Sigmoid colon (tissue), 7 donors: Measurements from ENCODE around the gene CSRP1. TPM values are rescaled to one million over a fixed set of nuclear protein-coding genes. Genes with fewer than 3 reads are reported as not detected.
"Not testable (repeated sequence)": the region's sequence is repeated elsewhere in the genome, so short reads cannot be mapped to it uniquely, and the experiment has no call there.

Source experiments
- DNase-seq: peaks from one replicate; pipeline ENCODE4 v3.0.0-alpha.2; 2019
- H3K27ac ChIP-seq, 4 donors: fragments of 200-600 bp; sonication (generic); one replicate each; pipeline ENCODE4 v1.5.1; 2016 to 2019; ENCODE audit warnings: mild to moderate bottlenecking in 1 of 4
- H3K27me3 ChIP-seq, 3 donors: fragments of 200-600 bp; sonication (generic); one replicate each; pipeline ENCODE4 v1.5.1; 2019; ENCODE audit warnings: mild to moderate bottlenecking in 1 of 3
- H3K36me3 ChIP-seq, 4 donors: fragments of 200-600 bp; sonication (generic); one replicate each; pipeline ENCODE4 v1.5.1; 2016 to 2019
- H3K4me1 ChIP-seq, 4 donors: fragments of 200-600 bp; sonication (generic); one replicate each; pipeline ENCODE4 v1.5.1; 2017 to 2019
- H3K4me3 ChIP-seq, 4 donors: fragments of 200-600 bp; sonication (generic); one replicate each; pipeline ENCODE4 v1.5.1; 2017 to 2019; ENCODE audit warnings: mild to moderate bottlenecking in 2 of 4, moderate library complexity in 1 of 4
- H3K9me3 ChIP-seq, 4 donors: fragments of 200-600 bp in 3 of 4; sonication (generic) in 3 of 4; one replicate each; pipeline versions ENCODE4 v1.5.1 to v1.6.1; 2013 to 2019
- CTCF ChIP-seq, 4 experiments: fragments of 450-650 bp in 3 of 4; fragments of 200-600 bp in 1 of 4; IDR thresholded peaks; one replicate each; pipeline ENCODE4 v1.5.1; 2016 to 2019; ENCODE audit warnings: antibody characterized with exemption in 4 of 4, mild to moderate bottlenecking in 3 of 4, moderate library complexity in 2 of 4
- EP300 ChIP-seq, 4 donors: sonication (generic); formaldehyde crosslinking; IDR thresholded peaks; one replicate each; pipeline ENCODE4 v1.6.1; 2017; ENCODE audit warnings: antibody characterized with exemption in 4 of 4
- POLR2A ChIP-seq, 2 donors: fragments of 450-650 bp; IDR thresholded peaks; one replicate each; pipeline ENCODE4 v1.6.1; 2016; ENCODE audit warnings: antibody characterized with exemption in 2 of 2, mild to moderate bottlenecking in 2 of 2, moderate library complexity in 2 of 2
- POLR2AphosphoS5 ChIP-seq, 4 donors: sonication (generic); formaldehyde crosslinking; IDR thresholded peaks; one replicate each; pipeline ENCODE4 v1.6.1; 2017; ENCODE audit warnings: antibody characterized with exemption in 4 of 4
- WGBS, 2 donors: extraction: QIAGEN DNeasy Blood & Tissue Kit; methylation state at CpG; one replicate each; pipeline ENCODE4 v1.1.7; 2013; 5-methylcytosine and 5-hydroxymethylcytosine counted together
- intact Hi-C: fragments of 100-400 bp; cut with DNase I; formaldehyde crosslinking; loops from one replicate; pipeline ENCODE4 v1.15.1; 2023
- polyA plus RNA-seq, 3 donors: library from polyadenylated mRNA; stranded (reverse); fragments of 200-250 nt; gene quantifications; one replicate each; pipeline ENCODE4 v1.2.3, GENCODE V29; 2013
- total RNA-seq, 4 donors: library from RNA; depleted of rRNA; stranded (reverse); fragments of >200 nt; gene quantifications; one replicate each; pipeline ENCODE4 v1.1.0, GENCODE V29; 2016
- donor health status: healthy with polysubstance abuse.
- donor health status: Bipolar disorder and iron deficiency.
- donor health status: healthy.

CSRP1 gene
- total and polyA plus RNA-seq, 7 donors = 189 to 8,467 (median 4,737) TPM

DNA sequence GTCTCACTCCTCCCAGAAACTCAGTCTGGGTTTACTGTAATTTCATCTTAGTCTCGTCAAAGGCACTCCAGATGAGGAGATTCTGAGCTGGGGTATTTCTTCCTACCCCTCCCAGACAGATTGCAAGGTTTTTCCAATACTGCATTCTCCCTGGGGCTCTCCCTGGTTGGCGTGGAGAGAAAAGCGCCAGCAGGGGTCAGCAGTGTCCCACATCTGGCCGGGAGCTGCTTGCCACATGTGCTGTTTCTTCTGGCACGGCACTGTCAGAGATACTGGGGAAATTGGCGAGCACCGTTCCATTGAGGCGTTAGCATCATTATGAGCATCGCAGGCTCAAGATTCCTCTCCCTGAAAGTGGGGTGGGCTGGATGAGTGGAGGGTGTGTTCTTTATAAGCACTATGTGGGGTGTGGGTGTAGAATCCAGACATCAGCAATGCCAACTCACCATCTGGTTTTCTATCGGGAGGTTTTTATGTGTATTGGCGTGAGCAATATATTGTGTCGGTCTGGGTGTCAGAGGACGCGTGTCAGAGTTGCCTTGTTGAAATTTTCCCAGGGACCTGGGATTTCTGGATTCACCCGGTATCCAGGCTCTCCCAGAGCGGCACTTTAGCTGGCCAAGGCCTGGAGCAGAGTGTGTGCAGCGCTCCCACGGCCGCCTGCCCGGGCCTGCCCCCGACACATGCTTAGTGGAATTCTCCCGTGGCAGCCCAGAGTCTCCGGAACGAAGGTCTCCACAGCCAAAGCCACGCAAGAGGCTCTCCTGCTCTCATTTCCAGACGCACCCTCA lies 24.0 kb upstream of the CSRP1 start:
- Histone ChIP-seq H3K27ac (peak overlapping the region; percentile 10 to 95 (median 53)), H3K36me3 (no peaks in the 10 kb centered on the region), H3K9me3 (no peaks in the 10 kb centered on the region), H3K4me1 (peaks cover 0 to 49% (median 45%) of the 10 kb centered on the region in 4 donors), H3K27me3 (no peaks in the 10 kb centered on the region), H3K4me3 (no peak overlapping the region)
- peak; percentile 77 to 88 (median 86) for TF ChIP-seq CTCF (IDR thresholded peaks at IDR 0.05)
- no peak for TF ChIP-seq EP300 (IDR thresholded peaks at IDR 0.05)
- peak in 3 of 4 donors; percentile 52 to 64 (median 63) for TF ChIP-seq POLR2AphosphoS5 (IDR thresholded peaks at IDR 0.05)
- intact Hi-C loops = loop anchor here (1.0 to 5.0 kb wide), 4 partner anchors 30 to 262 kb away; no protein-coding TSS in a partner anchor
- DNase-seq = peak; percentile 96
- 64 to 71% methylated on average over 26 of the region's 26 CpGs for WGBS, 2 donors

GRCh38 chr1:201528631-201529252 lies 21.8 kb upstream of the CSRP1 start:
- Histone ChIP-seq H3K4me1 (peaks cover 0 to 27% (median 24%) of the 10 kb centered on the region in 4 donors), H3K36me3 (no peaks in the 10 kb centered on the region), H3K9me3 (no peaks in the 10 kb centered on the region), H3K27me3 (no peaks in the 10 kb centered on the region), H3K27ac (no peak overlapping the region), H3K4me3 (no peak overlapping the region)
- WGBS, 2 donors = 73 to 89% methylated on average over 3 of the region's 3 CpGs
- no peak for DNase-seq
- intact Hi-C loops = no loop called here
- TF ChIP-seq EP300 (IDR thresholded peaks at IDR 0.05) (no peak), POLR2A (IDR thresholded peaks at IDR 0.05) (no peak), CTCF (IDR thresholded peaks at IDR 0.05) (no peak), POLR2AphosphoS5 (IDR thresholded peaks at IDR 0.05) (no peak)

GRCh38 chr1:201527879-201528278 lies 21.0 kb upstream of the CSRP1 start:
- Histone ChIP-seq H3K4me1 (peaks cover 0 to 22% (median 17%) of the 10 kb centered on the region in 4 donors), H3K36me3 (no peaks in the 10 kb centered on the region), H3K27me3 (no peaks in the 10 kb centered on the region), H3K9me3 (no peaks in the 10 kb centered on the region), H3K4me3 (no peak overlapping the region), H3K27ac (no peak overlapping the region)
- intact Hi-C loops = no loop called here
- TF ChIP-seq POLR2AphosphoS5 (IDR thresholded peaks at IDR 0.05) (no peak), CTCF (IDR thresholded peaks at IDR 0.05) (no peak)
- DNase-seq = no peak
- 90 to 94% methylated on average over 5 of the region's 5 CpGs for WGBS, 2 donors

- TF ChIP-seq EP300 (IDR thresholded peaks at IDR 0.05) (no peak), POLR2AphosphoS5 (IDR thresholded peaks at IDR 0.05) (no peak), POLR2A (IDR thresholded peaks at IDR 0.05) (no peak), CTCF (IDR thresholded peaks at IDR 0.05) (no peak)
- Histone ChIP-seq H3K4me1 (no peaks in the 10 kb centered on the region), H3K4me3 (no peak overlapping the region), H3K27ac (no peak overlapping the region), H3K36me3 (no peaks in the 10 kb centered on the region), H3K9me3 (no peaks in the 10 kb centered on the region), H3K27me3 (no peaks in the 10 kb centered on the region)
- WGBS, 2 donors = 95 to 98% methylated on average over 1 of the region's 1 CpG
- no peak for DNase-seq
- intact Hi-C loops = no loop called here
Observed at GRCh38 chr1:201525193-201525778, 18.4 kb upstream of the CSRP1 start.

DNA sequence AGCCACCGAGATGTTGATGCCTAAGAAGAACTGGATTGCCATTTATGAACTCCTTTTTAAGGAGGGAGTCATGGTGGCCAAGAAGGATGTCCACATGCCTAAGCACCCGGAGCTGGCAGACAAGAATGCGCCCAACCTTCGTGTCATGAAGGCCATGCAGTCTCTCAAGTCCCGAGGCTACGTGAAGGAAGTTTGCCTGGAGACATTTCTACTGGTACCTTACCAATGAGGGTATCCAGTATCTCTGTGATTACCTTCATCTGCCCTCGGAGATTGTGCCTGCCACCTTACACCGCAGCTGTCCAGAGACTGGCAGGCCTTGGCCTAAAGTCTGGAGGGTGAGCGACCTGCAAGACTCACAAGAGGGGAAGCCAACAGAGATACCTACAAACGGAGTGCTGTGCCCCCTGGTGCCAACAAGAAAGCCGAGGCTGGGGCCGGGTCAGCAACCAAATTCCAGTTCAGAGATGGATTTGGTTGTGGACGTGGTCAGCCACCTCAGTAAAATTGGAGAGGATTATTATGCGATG lies 13.2 kb upstream of the CSRP1 start:
- intact Hi-C loops, H3K36me3 ChIP-seq, DNase-seq, H3K27ac ChIP-seq, H3K4me1 ChIP-seq, H3K4me3 ChIP-seq, H3K27me3 ChIP-seq, H3K9me3 ChIP-seq: not testable (repeated sequence)
- WGBS, 2 donors = 81 to 89% methylated on average over 14 of the region's 14 CpGs
